ENCODE measurements around the gene LDHAL6A. TPM values are rescaled to one million over a fixed set of nuclear protein-coding genes. Genes with fewer than 3 reads are reported as not detected.

Gene LDHAL6A
- total and polyA plus RNA-seq, 2 of the 13 experiments (the other 11 are each of a cell fraction or from before 2014, with no cell fraction given) = not detected

GRCh38 chr11:18526521-18527296, 71.1 kb downstream of the LDHAL6A start, which contains the start of gene TSG101 (continued):
- TF ChIP-seq ZBTB43 (CRISPR knock-in tag; conservative IDR thresholded peaks at IDR 0.05) (peak; percentile 66), CREB1 (IDR thresholded peaks at IDR 0.05) (peak; percentile 96), CREB1 (CRISPR knock-in tag; IDR thresholded peaks at IDR 0.05) (peak; percentile 99), GTF3A (CRISPR knock-in tag; conservative IDR thresholded peaks at IDR 0.05) (no peak), EEA1 (CRISPR knock-in tag; IDR thresholded peaks at IDR 0.05; ENCODE audit: borderline replicate concordance) (peak; percentile 66; the same call in 1 of the 2 replicates), ZBTB20 (CRISPR knock-in tag; IDR thresholded peaks at IDR 0.05; ENCODE audit: borderline replicate concordance, low read depth) (peak; percentile 34; the same call in 1 of the 2 replicates), TP53 (CRISPR knock-in tag; conservative IDR thresholded peaks at IDR 0.05) (no peak; the same call in 1 of the 2 replicates), ZNF329 (CRISPR knock-in tag; IDR thresholded peaks at IDR 0.05; ENCODE audit: low read depth) (0 out of 2 replicates have a peak, but pooled peaks have one; percentile 24), MXI1 (IDR thresholded peaks at IDR 0.05; ENCODE audit: borderline replicate concordance, low read depth, low read length) (peak; percentile 59; the same call in 2 of the 3 replicates), SP2 (CRISPR knock-in tag; IDR thresholded peaks at IDR 0.05) (peak; percentile 74), MXD1 (CRISPR knock-in tag; IDR thresholded peaks at IDR 0.05) (peak; percentile 73), ZNF33B (CRISPR knock-in tag; IDR thresholded peaks at IDR 0.05) (peak; percentile 91), KLF9 (CRISPR knock-in tag; IDR thresholded peaks at IDR 0.05; ENCODE audit: low read depth) (no peak), NR0B2 (CRISPR knock-in tag; IDR thresholded peaks at IDR 0.05) (peak; percentile 67; the same call in 1 of the 2 replicates), ZBTB7A (CRISPR knock-in tag; IDR thresholded peaks at IDR 0.05) (peak; percentile 73), ZNF646 (CRISPR knock-in tag; IDR thresholded peaks at IDR 0.05) (no peak), BORCS8-MEF2B (CRISPR knock-in tag; IDR thresholded peaks at IDR 0.05) (peak; percentile 72; the same call in 1 of the 2 replicates), ZNF3 (CRISPR knock-in tag; IDR thresholded peaks at IDR 0.05) (no peak), RELA (CRISPR knock-in tag; IDR thresholded peaks at IDR 0.05) (peak; percentile 96), ZNF18 (CRISPR knock-in tag; IDR thresholded peaks at IDR 0.05; ENCODE audit: insufficient replicate concordance) (peak; percentile 77)

Data from HepG2 (cell line).